NB4 (cell line): Measurements from ENCODE around the gene SPRYD7.

Experiments used
- CTCF ChIP-seq: IDR thresholded peaks from one replicate; pipeline ENCODE4 v1.5.1; 2012; ENCODE audit warnings: low read depth, low read length
- MAX ChIP-seq: IDR thresholded peaks from 2 replicates; pipeline ENCODE4 v1.6.1; 2011; ENCODE audit warnings: low read depth, low read length
- POLR2A ChIP-seq: IDR thresholded peaks from 2 replicates; pipeline ENCODE4 v1.6.1; 2011; ENCODE audit warnings: mild to moderate bottlenecking; ENCODE audit not compliant: insufficient read length; ENCODE audit errors: extremely low read depth

- peak; percentile 16 for TF ChIP-seq CTCF
- no peak for TF ChIP-seq POLR2A
- no peak for TF ChIP-seq MAX
These were observed 27.5 kb downstream of the SPRYD7 start for GRCh38 chr13:49908637-49909036.
